Neural cell (in vitro differentiated cells): Measurements from ENCODE around the gene PRKD1. TPM values are rescaled to one million over a fixed set of nuclear protein-coding genes. Genes with fewer than 3 reads are reported as not detected.

Experiments
- H2AFZ ChIP-seq: fragments of 200-600, 300-800 bp; sonication (generic), shearing (Covaris generic); 2 replicates; pipeline ENCODE4 v1.6.0; 2014; ENCODE audit warnings: low read depth, mild to moderate bottlenecking, antibody characterized with exemption, low read length, moderate library complexity
- H3F3A ChIP-seq: fragments of 200-600 bp; shearing (Covaris generic); 2 replicates; pipeline ENCODE4 v1.6.1; 2016; ENCODE audit warnings: mild to moderate bottlenecking, moderate library complexity, mixed read lengths, antibody characterized with exemption, low read length; ENCODE audit not compliant: insufficient read depth, poor library complexity, severe bottlenecking
- H3K27ac ChIP-seq: fragments of 200-600, 300-800 bp; sonication (generic), shearing (Covaris generic); 2 replicates; pipeline ENCODE4 v1.5.1; 2014; ENCODE audit warnings: mild to moderate bottlenecking, low read length, moderate library complexity
- H3K27me3 ChIP-seq: fragments of 300-800, 200-600 bp; sonication (generic), shearing (Covaris generic); 2 replicates; pipeline ENCODE4 v1.6.0; 2014; ENCODE audit warnings: mild to moderate bottlenecking, low read depth, low read length, moderate library complexity; ENCODE audit not compliant: insufficient read depth
- H3K36me3 ChIP-seq: fragments of 300-800, 200-600 bp; sonication (generic), shearing (Covaris generic); 2 replicates; pipeline ENCODE4 v1.5.1; 2014; ENCODE audit warnings: mild to moderate bottlenecking, antibody characterized with exemption, low read length, moderate library complexity; ENCODE audit not compliant: insufficient read depth
- H3K4me2 ChIP-seq: fragments of 300-800, 200-600 bp; sonication (generic), shearing (Covaris generic); 2 replicates; pipeline ENCODE4 v1.6.0; 2014; ENCODE audit warnings: mild to moderate bottlenecking, low read length
- H3K4me3 ChIP-seq: fragments of 300-800, 200-600 bp; sonication (generic), shearing (Covaris generic); 2 replicates; pipeline ENCODE4 v1.5.1; 2014; ENCODE audit warnings: mild to moderate bottlenecking, low read length, moderate library complexity
- H3K79me2 ChIP-seq: fragments of 200-600 bp; shearing (Covaris generic); replicated peaks from 2 replicates; pipeline ENCODE4 v1.6.0; 2014; ENCODE audit warnings: mild to moderate bottlenecking, low read length, moderate library complexity; ENCODE audit not compliant: insufficient read depth
- H3K9ac ChIP-seq: fragments of 300-800, 200-600 bp; sonication (generic), shearing (Covaris generic); 2 replicates; pipeline ENCODE4 v1.6.1; 2016; ENCODE audit warnings: mild to moderate bottlenecking, low read length, mixed read lengths
- H3K9me2 ChIP-seq: fragments of 200-600 bp; shearing (Covaris generic); 2 replicates; pipeline ENCODE4 v1.6.1; 2016; ENCODE audit warnings: mild to moderate bottlenecking, low read length, mixed read lengths; ENCODE audit not compliant: insufficient read depth
- H3K9me3 ChIP-seq: fragments of 200-600, 300-800 bp; sonication (generic), shearing (Covaris generic); 2 replicates; pipeline ENCODE4 v1.6.1; 2016; ENCODE audit warnings: mild to moderate bottlenecking, mixed run types, low read length, moderate library complexity, mixed read lengths
- H4K20me1 ChIP-seq: fragments of 200-600 bp; shearing (Covaris generic); 2 replicates; pipeline ENCODE4 v1.6.1; 2016; ENCODE audit warnings: mild to moderate bottlenecking, mixed run types; ENCODE audit not compliant: insufficient read depth
- EP300 ChIP-seq: fragments of 450-650 bp; conservative IDR thresholded peaks from 2 replicates; pipeline ENCODE4 v1.6.1; 2014; ENCODE audit warnings: antibody characterized with exemption, mild to moderate bottlenecking, moderate library complexity; ENCODE audit not compliant: poor library complexity, severe bottlenecking
- EZH2 ChIP-seq: fragments of 200-600, 300-800 bp; shearing (Covaris generic), sonication (generic); IDR thresholded peaks from 2 replicates; pipeline ENCODE4 v1.6.1; 2014; ENCODE audit warnings: antibody characterized with exemption, low read length, borderline replicate concordance, mild to moderate bottlenecking; ENCODE audit not compliant: insufficient read depth, poor library complexity, severe bottlenecking
- MXI1 ChIP-seq: fragments of 450-650 bp; conservative IDR thresholded peaks from 2 replicates; pipeline ENCODE4 v1.6.1; 2014; ENCODE audit warnings: antibody characterized with exemption, mild to moderate bottlenecking; ENCODE audit not compliant: poor library complexity, severe bottlenecking
- POLR2AphosphoS5 ChIP-seq: IDR thresholded peaks from 2 replicates; pipeline ENCODE4 v1.6.1; 2012
- RAD21 ChIP-seq: fragments of 450-650 bp; conservative IDR thresholded peaks from 2 replicates; pipeline ENCODE4 v1.6.1; 2014; ENCODE audit warnings: antibody characterized with exemption, mild to moderate bottlenecking, moderate library complexity
- SMC3 ChIP-seq: fragments of 450-650 bp; conservative IDR thresholded peaks from 2 replicates; pipeline ENCODE4 v1.6.1; 2014; ENCODE audit warnings: antibody characterized with exemption, mild to moderate bottlenecking, moderate library complexity; ENCODE audit not compliant: poor library complexity
- TAF1 ChIP-seq: IDR thresholded peaks from 2 replicates; pipeline ENCODE4 v1.6.1; 2012; ENCODE audit warnings: low read depth
- polyA plus RNA-seq: library from polyadenylated mRNA; depleted of rRNA; stranded (reverse); fragments of >200 nt; gene quantifications from 2 replicates; pipeline ENCODE4 v1.2.3, GENCODE V29; 2014
- TF ChIP-seq, protein P1 (sequence below): IDR thresholded peaks from 2 replicates; pipeline ENCODE4 v1.6.1; 2012; ENCODE audit warnings: borderline replicate concordance
- TF ChIP-seq, protein P2 (sequence below): fragments of 450-650 bp; IDR thresholded peaks from 2 replicates; pipeline ENCODE4 v1.5.1; 2014; ENCODE audit warnings: antibody characterized with exemption, mild to moderate bottlenecking, moderate library complexity; ENCODE audit not compliant: poor library complexity, severe bottlenecking

The PRKD1 gene
- polyA plus RNA-seq, 1 donor from 2014 or later: 9.6 TPM

DNA sequence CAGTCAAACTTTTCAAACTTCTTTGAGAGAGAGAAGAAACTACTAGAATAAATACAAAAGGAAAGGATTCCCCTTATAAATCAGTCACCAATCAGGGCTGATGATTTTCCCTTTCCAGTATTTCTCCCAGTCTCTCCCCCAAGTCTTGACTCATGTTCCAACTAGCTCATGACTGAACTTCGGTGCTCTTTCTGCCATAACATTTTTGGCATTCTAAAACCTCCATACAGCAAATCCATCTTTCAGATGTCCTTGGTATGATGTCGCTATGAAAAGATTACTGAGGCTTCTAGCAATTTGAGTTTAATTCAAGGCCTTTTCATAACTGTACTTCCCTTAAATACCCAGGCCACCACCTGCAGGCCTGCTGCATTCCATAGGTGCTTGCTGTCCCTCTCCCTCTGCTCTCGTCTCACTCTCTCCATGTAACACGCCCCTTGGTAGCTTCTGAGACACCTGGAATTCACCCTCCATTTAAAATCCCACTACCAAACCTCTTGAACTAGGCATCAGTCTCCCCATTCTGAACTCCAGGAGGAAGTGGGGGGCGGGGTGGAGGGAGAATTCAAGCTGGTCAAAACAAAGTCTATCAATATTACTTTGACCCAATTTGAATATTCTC lies 2.4 kb downstream of the PRKD1 start:
- H2AFZ ChIP-seq: no peak overlapping the region
- H3K27ac ChIP-seq: no peak overlapping the region
- H3K27me3 ChIP-seq: no peaks in the 10 kb centered on the region
- no peaks in the 10 kb centered on the region for H3K9me2 ChIP-seq
- H3K79me2 ChIP-seq: peaks cover 50% of the 10 kb centered on the region
- H3K9me3 ChIP-seq: no peaks in the 10 kb centered on the region
- no peaks in the 10 kb centered on the region for H3F3A ChIP-seq
- H3K9ac ChIP-seq: no peak overlapping the region
- H3K4me3 ChIP-seq: peak overlapping the region; percentile 85
- no peaks in the 10 kb centered on the region for H3K36me3 ChIP-seq
- H4K20me1 ChIP-seq: no peaks in the 10 kb centered on the region
- no peak overlapping the region for H3K4me2 ChIP-seq
- TF ChIP-seq POLR2AphosphoS5: no peak
- TF ChIP-seq, protein P1, sequence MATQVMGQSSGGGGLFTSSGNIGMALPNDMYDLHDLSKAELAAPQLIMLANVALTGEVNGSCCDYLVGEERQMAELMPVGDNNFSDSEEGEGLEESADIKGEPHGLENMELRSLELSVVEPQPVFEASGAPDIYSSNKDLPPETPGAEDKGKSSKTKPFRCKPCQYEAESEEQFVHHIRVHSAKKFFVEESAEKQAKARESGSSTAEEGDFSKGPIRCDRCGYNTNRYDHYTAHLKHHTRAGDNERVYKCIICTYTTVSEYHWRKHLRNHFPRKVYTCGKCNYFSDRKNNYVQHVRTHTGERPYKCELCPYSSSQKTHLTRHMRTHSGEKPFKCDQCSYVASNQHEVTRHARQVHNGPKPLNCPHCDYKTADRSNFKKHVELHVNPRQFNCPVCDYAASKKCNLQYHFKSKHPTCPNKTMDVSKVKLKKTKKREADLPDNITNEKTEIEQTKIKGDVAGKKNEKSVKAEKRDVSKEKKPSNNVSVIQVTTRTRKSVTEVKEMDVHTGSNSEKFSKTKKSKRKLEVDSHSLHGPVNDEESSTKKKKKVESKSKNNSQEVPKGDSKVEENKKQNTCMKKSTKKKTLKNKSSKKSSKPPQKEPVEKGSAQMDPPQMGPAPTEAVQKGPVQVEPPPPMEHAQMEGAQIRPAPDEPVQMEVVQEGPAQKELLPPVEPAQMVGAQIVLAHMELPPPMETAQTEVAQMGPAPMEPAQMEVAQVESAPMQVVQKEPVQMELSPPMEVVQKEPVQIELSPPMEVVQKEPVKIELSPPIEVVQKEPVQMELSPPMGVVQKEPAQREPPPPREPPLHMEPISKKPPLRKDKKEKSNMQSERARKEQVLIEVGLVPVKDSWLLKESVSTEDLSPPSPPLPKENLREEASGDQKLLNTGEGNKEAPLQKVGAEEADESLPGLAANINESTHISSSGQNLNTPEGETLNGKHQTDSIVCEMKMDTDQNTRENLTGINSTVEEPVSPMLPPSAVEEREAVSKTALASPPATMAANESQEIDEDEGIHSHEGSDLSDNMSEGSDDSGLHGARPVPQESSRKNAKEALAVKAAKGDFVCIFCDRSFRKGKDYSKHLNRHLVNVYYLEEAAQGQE: no peak
- TF ChIP-seq, protein P2, sequence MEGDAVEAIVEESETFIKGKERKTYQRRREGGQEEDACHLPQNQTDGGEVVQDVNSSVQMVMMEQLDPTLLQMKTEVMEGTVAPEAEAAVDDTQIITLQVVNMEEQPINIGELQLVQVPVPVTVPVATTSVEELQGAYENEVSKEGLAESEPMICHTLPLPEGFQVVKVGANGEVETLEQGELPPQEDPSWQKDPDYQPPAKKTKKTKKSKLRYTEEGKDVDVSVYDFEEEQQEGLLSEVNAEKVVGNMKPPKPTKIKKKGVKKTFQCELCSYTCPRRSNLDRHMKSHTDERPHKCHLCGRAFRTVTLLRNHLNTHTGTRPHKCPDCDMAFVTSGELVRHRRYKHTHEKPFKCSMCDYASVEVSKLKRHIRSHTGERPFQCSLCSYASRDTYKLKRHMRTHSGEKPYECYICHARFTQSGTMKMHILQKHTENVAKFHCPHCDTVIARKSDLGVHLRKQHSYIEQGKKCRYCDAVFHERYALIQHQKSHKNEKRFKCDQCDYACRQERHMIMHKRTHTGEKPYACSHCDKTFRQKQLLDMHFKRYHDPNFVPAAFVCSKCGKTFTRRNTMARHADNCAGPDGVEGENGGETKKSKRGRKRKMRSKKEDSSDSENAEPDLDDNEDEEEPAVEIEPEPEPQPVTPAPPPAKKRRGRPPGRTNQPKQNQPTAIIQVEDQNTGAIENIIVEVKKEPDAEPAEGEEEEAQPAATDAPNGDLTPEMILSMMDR: no peak
- TF ChIP-seq MXI1: no peak
- no peak for TF ChIP-seq SMC3
- TF ChIP-seq EP300: no peak
- TF ChIP-seq EZH2: no peak
- TF ChIP-seq TAF1: no peak
- TF ChIP-seq RAD21: no peak

DNA sequence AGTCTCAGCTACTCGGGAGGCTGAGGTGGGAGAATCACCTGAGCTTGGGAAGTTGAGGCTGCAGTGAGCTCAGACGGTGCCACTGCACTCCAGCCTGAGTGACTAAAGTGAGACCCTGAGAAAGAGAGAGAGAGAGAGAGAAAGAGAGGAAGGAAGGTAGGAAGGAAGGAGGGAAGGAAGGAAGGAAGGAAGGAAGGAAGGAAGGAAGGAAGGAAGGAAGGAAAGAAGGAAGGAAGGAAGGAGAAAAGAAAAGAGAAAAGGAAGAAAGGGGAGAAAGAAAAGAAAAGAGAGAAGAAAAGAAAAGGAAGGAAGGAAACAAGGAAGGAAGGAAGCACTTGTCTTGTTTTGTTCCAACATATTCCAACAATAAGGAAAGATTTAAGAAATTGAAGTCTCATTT lies 7.8 kb downstream of the PRKD1 start:
- H3K79me2 ChIP-seq: peaks cover 42% of the 10 kb centered on the region
- no peak overlapping the region for H3K4me2 ChIP-seq
- H3K9me2 ChIP-seq: no peaks in the 10 kb centered on the region
- no peaks in the 10 kb centered on the region for H3K27me3 ChIP-seq
- TF ChIP-seq EZH2 (no peak), RAD21 (no peak), EP300 (no peak), TAF1 (no peak), POLR2AphosphoS5 (no peak), SMC3 (no peak), MXI1 (no peak)
- TF ChIP-seq, protein P1: no peak
- TF ChIP-seq, protein P2: no peak
- no peak overlapping the region for H3K4me3 ChIP-seq
- H3K27ac ChIP-seq: no peak overlapping the region
- H4K20me1 ChIP-seq: no peaks in the 10 kb centered on the region
- H3F3A ChIP-seq: no peaks in the 10 kb centered on the region
- H3K9ac ChIP-seq: no peak overlapping the region
- H3K9me3 ChIP-seq: no peaks in the 10 kb centered on the region
- no peak overlapping the region for H2AFZ ChIP-seq
- no peaks in the 10 kb centered on the region for H3K36me3 ChIP-seq
